GM19023 (cell line): ENCODE data around the gene ZYG11A.

ENCODE experiments used
- ATAC-seq: cut with Tn5 transposase; IDR thresholded peaks from one replicate; pipeline ENCODE4 v1.9.1; 2021; ENCODE audit warnings: mild to moderate bottlenecking, moderate library complexity; ENCODE audit not compliant: unreplicated experiment

ZYG11A gene

DNA sequence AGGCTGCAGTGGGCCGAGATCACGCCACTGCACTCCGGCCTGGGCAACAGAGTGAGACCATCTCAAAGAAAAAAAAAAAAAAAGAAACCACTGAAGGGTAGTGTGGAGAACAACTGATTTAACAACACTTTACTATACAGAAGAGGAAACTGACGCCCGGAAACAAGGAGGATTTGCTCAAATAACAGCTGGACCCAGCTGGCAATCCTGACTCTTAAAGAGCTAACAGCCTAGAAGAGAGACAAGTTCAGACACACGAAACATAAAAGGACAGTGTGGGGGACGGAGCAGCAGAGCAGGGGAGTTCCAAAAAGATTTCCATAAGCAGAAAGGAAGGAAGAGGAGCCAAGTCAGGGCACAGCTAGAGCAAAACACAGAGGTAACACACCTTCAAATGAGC is 74.6 kb downstream of the ZYG11A start:
- ATAC-seq, result no peak

- no peak for ATAC-seq
Observed at GRCh38 chr1:52917581-52917980, 75.0 kb downstream of the ZYG11A start.

DNA sequence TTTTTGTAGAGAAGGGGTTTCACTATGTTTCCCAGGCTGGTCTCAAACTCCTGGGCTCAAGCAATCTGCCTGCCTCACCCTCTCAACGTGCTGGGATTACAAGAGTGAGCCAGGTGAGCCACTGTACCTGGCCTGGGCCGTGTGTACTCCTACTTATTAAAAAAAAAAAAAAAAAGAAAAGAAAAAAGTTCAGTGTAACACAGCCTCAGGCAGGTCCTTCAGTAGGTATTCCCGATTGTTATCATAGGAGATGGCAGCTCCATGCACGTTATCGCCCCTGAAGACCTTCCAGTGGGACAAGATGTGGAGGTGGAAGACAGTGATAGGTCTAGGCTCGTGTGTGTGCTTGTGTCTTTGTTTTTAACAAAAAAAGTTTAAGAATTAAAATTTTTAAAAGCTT is 75.6 kb downstream of the ZYG11A start:
- ATAC-seq, result no peak

DNA sequence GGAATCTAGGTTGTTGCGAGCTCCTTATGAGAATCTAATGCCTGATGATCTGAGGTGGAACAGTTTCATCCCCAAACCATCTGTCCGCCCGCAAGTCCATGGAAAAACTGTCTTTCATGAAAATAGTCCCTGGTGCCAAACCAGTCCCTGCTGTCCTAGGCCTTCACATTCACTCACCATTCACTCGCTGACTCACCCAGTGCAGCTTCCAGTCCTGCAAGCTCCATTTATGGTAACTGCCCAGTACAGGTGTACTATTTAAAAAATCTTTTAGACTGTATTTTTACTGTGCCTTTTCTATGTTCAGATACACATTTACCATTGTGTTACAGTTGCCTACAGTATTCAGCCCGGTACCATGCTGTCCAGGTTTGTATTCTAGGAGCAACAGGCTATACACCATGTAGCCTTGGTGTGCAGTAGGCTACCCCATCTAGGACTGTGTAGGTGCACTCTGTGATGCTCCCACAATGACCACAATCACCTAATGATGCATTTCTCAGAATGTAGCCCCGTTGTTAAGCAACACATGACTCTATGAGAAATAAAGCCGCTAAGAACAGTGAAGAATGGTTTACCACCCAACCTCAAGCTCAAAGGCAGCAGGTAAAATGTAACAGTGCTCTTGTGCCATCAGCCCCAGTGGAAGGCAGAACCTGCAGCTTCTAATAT is 76.6 kb downstream of the ZYG11A start:
- no peak for ATAC-seq

DNA sequence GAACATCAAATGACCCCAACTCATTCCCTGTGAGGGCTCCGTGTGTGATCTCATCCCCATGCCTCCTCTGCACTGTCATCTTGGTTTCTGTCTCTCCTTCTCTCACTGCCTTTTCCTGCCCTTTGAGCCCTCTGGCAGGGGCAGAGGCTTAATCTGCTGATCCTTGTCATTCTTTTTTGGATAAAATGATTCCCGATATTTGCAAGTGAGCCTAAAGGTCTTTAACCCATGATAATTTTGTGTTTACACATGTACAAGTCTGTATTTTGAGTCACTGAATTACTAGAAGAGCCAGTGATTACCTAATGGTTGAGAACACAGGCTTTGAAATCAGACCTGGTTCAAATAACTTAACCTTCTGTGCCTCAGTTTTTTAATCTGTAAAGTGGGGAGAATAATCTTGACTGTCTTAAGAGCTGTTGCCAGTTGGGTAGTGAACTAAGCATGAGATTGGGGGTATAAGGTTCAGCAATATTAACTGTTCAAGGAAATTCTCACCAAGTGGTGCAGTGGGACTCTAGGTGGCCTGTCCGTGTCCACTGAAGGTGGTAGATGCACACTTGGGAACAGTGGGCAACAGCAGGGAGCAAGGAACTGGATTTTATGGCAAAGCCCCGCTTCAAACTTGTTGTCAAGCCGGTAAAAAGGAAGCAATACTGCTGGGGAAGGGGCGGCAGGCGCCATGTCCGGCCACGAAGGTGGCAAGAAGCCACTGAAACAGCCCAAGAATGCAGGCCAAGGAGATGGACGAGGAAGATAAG is 77.3 kb downstream of the ZYG11A start:
- no peak for ATAC-seq

GRCh38 chr1:52920791-52921291 is 78.3 kb downstream of the ZYG11A start:
- ATAC-seq, result no peak

- no peak for ATAC-seq
Observed at GRCh38 chr1:52925571-52926005, 83.0 kb downstream of the ZYG11A start.

GRCh38 chr1:52926864-52927211 is 84.3 kb downstream of the ZYG11A start:
- ATAC-seq, result peak; percentile 21

- peak; percentile 81 for ATAC-seq
Observed at GRCh38 chr1:52927212-52928014, 84.9 kb downstream of the ZYG11A start, which contains the start of gene SCP2. TSS of gene SCP2 (plus strand) at chr1:52927276. CDS start at chr1:52927397, 121 bp downstream.

- ATAC-seq, result no peak
Observed at GRCh38 chr1:52928015-52928404, 85.5 kb downstream of the ZYG11A start.

DNA sequence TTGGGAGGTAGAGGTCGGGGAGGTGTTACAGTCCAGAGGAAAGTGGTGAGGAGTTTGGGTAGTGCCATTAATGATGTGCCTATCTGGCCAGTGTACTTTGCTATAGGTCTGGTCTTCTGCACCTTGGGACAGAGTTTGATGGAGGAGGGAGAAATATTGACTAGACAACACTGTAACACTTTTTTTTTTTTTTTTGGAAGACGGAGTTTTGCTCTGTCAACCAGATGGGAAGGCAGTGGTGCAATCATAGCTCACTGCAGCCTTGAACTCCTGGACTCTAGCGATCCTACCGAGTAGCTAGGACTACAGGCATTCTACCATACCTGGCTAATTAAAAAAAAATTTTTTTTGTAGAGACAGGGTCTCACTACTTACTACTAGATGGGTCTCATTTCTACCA is 86.5 kb downstream of the ZYG11A start:
- no peak for ATAC-seq

- ATAC-seq, result no peak
Observed at GRCh38 chr1:52937433-52938182, 95.0 kb downstream of the ZYG11A start.

DNA sequence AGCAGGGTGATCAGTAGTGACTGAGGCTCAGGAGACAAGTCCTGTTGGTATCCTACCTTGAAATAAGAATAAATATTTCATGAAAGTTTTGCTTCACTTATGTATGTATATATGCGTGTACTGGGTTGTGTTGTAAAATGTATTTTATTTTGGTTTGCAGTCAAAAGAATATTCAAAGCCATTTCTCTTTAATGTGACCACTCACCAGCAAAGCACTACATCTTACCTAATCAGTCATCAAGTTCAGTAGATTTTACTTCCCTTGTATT is 95.6 kb downstream of the ZYG11A start:
- no peak for ATAC-seq

- no peak for ATAC-seq
Observed at GRCh38 chr1:52943876-52944416, 101.4 kb downstream of the ZYG11A start.

DNA sequence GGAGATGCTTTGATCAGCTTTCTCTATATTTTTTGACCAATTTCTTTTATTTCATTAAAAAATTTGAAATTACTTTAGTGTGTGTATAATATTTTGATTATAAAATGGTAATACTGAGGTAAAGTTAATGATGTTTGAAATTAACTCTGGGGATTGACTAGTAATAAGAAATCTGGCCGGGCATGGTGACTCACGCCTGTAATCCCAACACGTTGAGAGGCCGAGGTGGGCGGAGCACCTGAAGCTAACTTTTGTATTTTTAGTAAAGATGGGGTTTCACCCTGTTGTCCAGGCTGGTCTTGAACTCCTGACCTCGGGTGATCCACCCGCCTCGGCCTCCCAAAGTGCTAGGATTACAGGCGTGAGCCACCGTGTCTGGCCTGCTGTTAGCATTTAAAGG is 102.0 kb downstream of the ZYG11A start:
- ATAC-seq, result no peak
